ENCODE data around the gene CLP1. TPM values are rescaled to one million over a fixed set of nuclear protein-coding genes. Genes with fewer than 3 reads are reported as not detected.

Gene CLP1
- 22.0 TPM for total RNA-seq
- 13.6 TPM for polyA plus RNA-seq
- long read RNA-seq, donor 1, partial matches to known transcripts: 0 of 1 reads
- long read RNA-seq, donor 1, other reads (novel, unspliced or antisense): 0 of 1 reads
- long read RNA-seq, donor 2: 0 reads
- long read RNA-seq, donor 3, transcript CLP1-205 (3 exons, 2,435 nt): major isoform, 12 of 17 reads
- long read RNA-seq, donor 3, partial matches to known transcripts: 5 of 17 reads
- long read RNA-seq, donor 3, other reads (novel, unspliced or antisense): 0 of 17 reads
- long read RNA-seq, donor 4, partial matches to known transcripts: 5 of 7 reads
- long read RNA-seq, donor 4, other reads (novel, unspliced or antisense): 0 of 7 reads
- long read RNA-seq, donor 5, transcript CLP1-205 (3 exons, 2,435 nt): major isoform, 16 of 16 reads
- long read RNA-seq, donor 5, partial matches to known transcripts: 0 of 16 reads
- long read RNA-seq, donor 5, other reads (novel, unspliced or antisense): 0 of 16 reads
- long read RNA-seq, donor 6, partial matches to known transcripts: 0 of 4 reads
- long read RNA-seq, donor 6, other reads (novel, unspliced or antisense): 0 of 4 reads
- long read RNA-seq, donor 7, transcript CLP1-205 (3 exons, 2,435 nt): major isoform, 15 of 15 reads
- long read RNA-seq, donor 7, partial matches to known transcripts: 0 of 15 reads
- long read RNA-seq, donor 7, other reads (novel, unspliced or antisense): 0 of 15 reads
- long read RNA-seq, donor 8, partial matches to known transcripts: 0 of 2 reads
- long read RNA-seq, donor 8, other reads (novel, unspliced or antisense): 0 of 2 reads
- long read RNA-seq, donor 9, partial matches to known transcripts: 0 of 5 reads
- long read RNA-seq, donor 9, other reads (novel, unspliced or antisense): 0 of 5 reads
- long read RNA-seq, donor 10, transcript CLP1-205 (3 exons, 2,435 nt): major isoform, 5 of 5 reads
- long read RNA-seq, donor 10, partial matches to known transcripts: 0 of 5 reads
- long read RNA-seq, donor 10, other reads (novel, unspliced or antisense): 0 of 5 reads

DNA sequence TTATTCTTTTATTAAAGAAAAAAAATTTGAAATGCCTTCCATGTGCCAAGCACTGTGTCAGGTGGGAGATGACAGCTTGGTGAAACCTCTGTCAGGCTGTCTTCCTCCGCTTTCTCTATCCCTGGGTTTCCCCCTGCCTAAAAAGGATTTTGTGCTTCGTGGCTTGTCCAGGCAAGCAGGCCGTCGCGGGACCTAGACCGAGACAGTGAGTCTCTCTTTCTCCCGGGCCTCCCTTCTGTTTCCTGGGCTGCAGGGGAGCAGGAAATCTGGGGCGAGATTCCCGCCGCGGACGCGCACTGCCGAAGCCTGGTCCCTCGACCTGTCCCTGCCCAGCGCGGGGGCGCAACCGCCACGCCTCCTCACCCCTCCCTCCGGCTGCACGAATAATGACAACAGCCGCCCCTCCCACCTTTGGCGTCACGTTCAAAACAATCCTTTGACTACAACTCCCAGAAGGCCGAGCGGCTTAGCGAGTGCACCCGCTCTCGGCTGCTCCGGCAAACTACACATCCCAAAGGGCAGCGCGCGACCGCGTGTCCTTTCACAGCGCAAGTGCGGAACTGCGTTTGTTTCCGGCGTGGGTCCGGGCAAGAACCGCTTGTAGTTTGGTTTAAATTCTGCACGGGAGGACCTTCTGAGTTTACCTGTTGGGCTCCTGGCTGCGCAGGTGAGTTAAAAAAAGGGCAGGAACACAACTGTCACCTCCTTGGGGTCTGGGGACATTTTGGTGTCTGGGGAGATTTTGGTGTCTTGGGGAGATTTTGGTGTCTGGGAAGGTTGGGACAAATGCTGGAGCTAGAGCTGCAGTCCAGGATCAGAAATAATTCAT is at the start of gene CLP1:
TSS of gene CLP1 (plus strand) at position 569 of the 829 bp plus-strand sequence. CDS start 1,715 bp downstream, outside the sequence.
- under 1% methylated on average over 45 of the region's 45 CpGs for WGBS
- peak; percentile 97 to 100 (median 99) for DNase-seq (ENCODE audit: low read depth in 6 of 9, low spot score in 9 of 9)

DNA sequence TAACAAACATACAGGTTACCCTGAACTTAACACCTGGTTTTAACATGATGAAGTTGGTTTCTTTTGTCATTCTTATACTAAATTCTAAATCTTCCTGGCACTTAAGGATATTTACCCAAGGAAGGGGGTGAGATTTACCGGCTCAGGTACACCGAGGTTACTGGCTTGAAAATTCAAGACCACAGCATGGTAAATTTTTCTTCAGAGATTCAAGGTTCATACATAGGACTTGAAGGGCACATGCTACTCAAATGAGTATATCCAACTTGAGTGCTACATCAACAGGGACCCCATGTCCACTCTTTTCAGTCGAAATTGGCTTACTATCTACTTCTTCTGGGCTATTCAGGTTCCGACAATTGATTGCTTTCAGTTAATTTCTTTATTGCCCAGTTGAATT is 47.4 kb upstream of the CLP1 start:
- Histone ChIP-seq H3K4me3 (ENCODE audit: low read length in 2 of 2) (no peak overlapping the region), H3K27me3 (ENCODE audit: control insufficient read depth in 2 of 2, insufficient read depth in 1 of 2, low read length in 1 of 2) (no peaks in the 10 kb centered on the region), H3K9me3 (ENCODE audit: control insufficient read depth in 2 of 2, insufficient read depth in 1 of 2, low read length in 1 of 2) (no peaks in the 10 kb centered on the region), H3K4me1 (ENCODE audit: control insufficient read depth in 2 of 2, insufficient read depth in 2 of 2, low read length in 2 of 2) (no peaks in the 10 kb centered on the region), H3K36me3 (ENCODE audit: control insufficient read depth in 2 of 2, insufficient read depth in 2 of 2, low read length in 1 of 2) (no peaks in the 10 kb centered on the region), H3K27ac (ENCODE audit: low read depth in 1 of 2, low read length in 1 of 2) (no peak overlapping the region)
- no peak for DNase-seq (ENCODE audit: low read depth in 6 of 9, low spot score in 9 of 9)
- WGBS: 98% methylated on average over 4 of the region's 4 CpGs

More for the DNA sequence above, at the start of gene CLP1:
- peaks cover 7 to 16% of the 10 kb centered on the region in 2 donors for H3K4me1 ChIP-seq (ENCODE audit: control insufficient read depth in 2 of 2, insufficient read depth in 2 of 2, low read length in 2 of 2)
- peak within 1 kb of the TSS; percentile 77 to 79 for H3K27ac ChIP-seq (ENCODE audit: low read depth in 1 of 2, low read length in 1 of 2)
- H3K9me3 ChIP-seq (ENCODE audit: control insufficient read depth in 2 of 2, insufficient read depth in 1 of 2, low read length in 1 of 2): no peaks in the 10 kb centered on the region
- no peaks in the 10 kb centered on the region for H3K27me3 ChIP-seq (ENCODE audit: control insufficient read depth in 2 of 2, insufficient read depth in 1 of 2, low read length in 1 of 2)
- peaks cover 27% of the 10 kb centered on the region in 2 donors for H3K36me3 ChIP-seq (ENCODE audit: control insufficient read depth in 2 of 2, insufficient read depth in 2 of 2, low read length in 1 of 2)
- H3K4me3 ChIP-seq (ENCODE audit: low read length in 2 of 2): peak within 1 kb of the TSS; percentile 70 to 88

DNA sequence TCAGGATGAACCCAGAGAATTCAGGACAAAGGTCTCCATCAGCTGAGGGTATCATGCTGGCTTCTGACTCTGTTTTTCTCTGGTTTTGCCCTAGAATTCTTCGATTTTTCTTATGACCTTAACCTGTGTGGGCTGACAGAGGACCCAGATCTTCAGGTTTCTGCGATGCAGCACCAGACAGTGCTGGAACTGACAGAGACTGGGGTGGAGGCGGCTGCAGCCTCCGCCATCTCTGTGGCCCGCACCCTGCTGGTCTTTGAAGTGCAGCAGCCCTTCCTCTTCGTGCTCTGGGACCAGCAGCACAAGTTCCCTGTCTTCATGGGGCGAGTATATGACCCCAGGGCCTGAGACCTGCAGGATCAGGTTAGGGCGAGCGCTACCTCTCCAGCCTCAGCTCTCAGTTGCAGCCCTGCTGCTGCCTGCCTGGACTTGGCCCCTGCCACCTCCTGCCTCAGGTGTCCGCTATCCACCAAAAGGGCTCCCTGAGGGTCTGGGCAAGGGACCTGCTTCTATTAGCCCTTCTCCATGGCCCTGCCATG is 43.3 kb upstream of the CLP1 start:
- Histone ChIP-seq H3K27ac (ENCODE audit: low read depth in 1 of 2, low read length in 1 of 2) (no peak overlapping the region), H3K36me3 (ENCODE audit: control insufficient read depth in 2 of 2, insufficient read depth in 2 of 2, low read length in 1 of 2) (no peaks in the 10 kb centered on the region), H3K9me3 (ENCODE audit: control insufficient read depth in 2 of 2, insufficient read depth in 1 of 2, low read length in 1 of 2) (no peaks in the 10 kb centered on the region), H3K4me1 (ENCODE audit: control insufficient read depth in 2 of 2, insufficient read depth in 2 of 2, low read length in 2 of 2) (no peaks in the 10 kb centered on the region), H3K4me3 (ENCODE audit: low read length in 2 of 2) (no peak overlapping the region), H3K27me3 (ENCODE audit: control insufficient read depth in 2 of 2, insufficient read depth in 1 of 2, low read length in 1 of 2) (no peaks in the 10 kb centered on the region)
- DNase-seq (ENCODE audit: low read depth in 6 of 9, low spot score in 9 of 9): no peak
- 92% methylated on average over 10 of the region's 10 CpGs for WGBS

DNA sequence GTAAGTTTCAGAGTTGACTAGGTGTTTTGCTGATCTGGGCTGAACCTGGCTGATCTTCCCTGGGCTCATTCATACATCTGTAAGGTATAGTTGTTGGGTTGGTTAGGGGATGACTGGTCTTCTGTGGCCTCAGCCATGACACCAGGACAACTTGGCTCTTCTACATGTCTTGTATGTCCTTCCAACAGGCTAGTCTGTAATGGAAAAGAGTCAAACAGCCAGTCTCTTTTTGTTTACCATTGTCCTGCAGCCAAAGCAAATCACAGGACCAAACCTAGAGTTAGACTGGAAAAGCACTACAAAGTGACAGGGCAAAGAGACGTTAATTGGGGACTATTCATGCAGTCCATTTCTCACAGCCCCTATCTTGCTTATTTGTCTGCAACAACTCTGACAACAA is 42.3 kb upstream of the CLP1 start:
- H3K27ac ChIP-seq (ENCODE audit: low read depth in 1 of 2, low read length in 1 of 2): no peak overlapping the region
- no peak overlapping the region for H3K4me3 ChIP-seq (ENCODE audit: low read length in 2 of 2)
- DNase-seq (ENCODE audit: low read depth in 6 of 9, low spot score in 9 of 9): no peak
- no peaks in the 10 kb centered on the region for H3K4me1 ChIP-seq (ENCODE audit: control insufficient read depth in 2 of 2, insufficient read depth in 2 of 2, low read length in 2 of 2)
- H3K9me3 ChIP-seq (ENCODE audit: control insufficient read depth in 2 of 2, insufficient read depth in 1 of 2, low read length in 1 of 2): no peaks in the 10 kb centered on the region
- H3K27me3 ChIP-seq (ENCODE audit: control insufficient read depth in 2 of 2, insufficient read depth in 1 of 2, low read length in 1 of 2): no peaks in the 10 kb centered on the region
- no peaks in the 10 kb centered on the region for H3K36me3 ChIP-seq (ENCODE audit: control insufficient read depth in 2 of 2, insufficient read depth in 2 of 2, low read length in 1 of 2)
- 94% methylated on average over 1 of the region's 1 CpG for WGBS

DNA sequence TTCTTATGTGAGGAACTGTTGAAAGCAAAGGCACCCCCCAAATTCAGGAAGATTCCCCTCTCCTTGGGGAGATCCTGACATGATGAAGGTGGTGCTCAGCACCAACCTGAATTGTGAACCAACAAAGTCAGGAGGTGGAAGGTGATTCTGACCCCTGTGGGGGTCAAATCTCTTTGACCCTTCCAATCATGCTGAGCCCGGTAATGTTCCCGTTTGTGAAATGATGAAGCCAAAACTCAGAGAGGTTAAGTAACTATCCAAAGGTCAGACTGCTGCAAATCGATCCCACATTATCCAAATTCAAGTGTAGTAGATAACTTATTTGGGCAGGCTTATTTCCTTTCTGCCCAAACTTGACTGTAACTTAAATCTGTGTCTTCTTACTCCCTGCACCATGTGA is 41.0 kb upstream of the CLP1 start:
- 94% methylated on average over 3 of the region's 3 CpGs for WGBS
- Histone ChIP-seq H3K4me3 (ENCODE audit: low read length in 2 of 2) (no peak overlapping the region), H3K36me3 (ENCODE audit: control insufficient read depth in 2 of 2, insufficient read depth in 2 of 2, low read length in 1 of 2) (no peaks in the 10 kb centered on the region), H3K9me3 (ENCODE audit: control insufficient read depth in 2 of 2, insufficient read depth in 1 of 2, low read length in 1 of 2) (no peaks in the 10 kb centered on the region), H3K27me3 (ENCODE audit: control insufficient read depth in 2 of 2, insufficient read depth in 1 of 2, low read length in 1 of 2) (no peaks in the 10 kb centered on the region), H3K27ac (ENCODE audit: low read depth in 1 of 2, low read length in 1 of 2) (no peak overlapping the region), H3K4me1 (ENCODE audit: control insufficient read depth in 2 of 2, insufficient read depth in 2 of 2, low read length in 2 of 2) (no peaks in the 10 kb centered on the region)
- no peak for DNase-seq (ENCODE audit: low read depth in 6 of 9, low spot score in 9 of 9)

DNA sequence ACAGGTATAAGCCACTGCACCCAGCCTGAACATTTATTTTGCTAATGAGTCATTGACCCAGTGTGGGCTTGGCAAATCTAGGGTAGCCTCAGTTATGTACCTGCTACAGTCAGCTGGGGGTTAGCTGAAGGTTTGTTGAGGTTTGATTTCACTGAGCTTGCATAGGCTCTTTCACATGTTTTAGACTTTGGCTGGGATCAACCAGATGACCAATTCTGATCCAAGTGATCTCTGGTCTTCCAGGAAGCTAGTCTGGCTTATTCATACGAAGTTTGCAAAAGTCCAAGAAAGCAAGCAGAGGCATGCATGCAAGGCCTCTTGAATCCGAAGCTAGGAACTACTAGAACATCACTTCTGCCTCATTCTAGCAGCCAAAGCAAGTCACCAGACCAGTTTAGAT is 39.1 kb upstream of the CLP1 start:
- Histone ChIP-seq H3K4me3 (ENCODE audit: low read length in 2 of 2) (no peak overlapping the region), H3K27me3 (ENCODE audit: control insufficient read depth in 2 of 2, insufficient read depth in 1 of 2, low read length in 1 of 2) (no peaks in the 10 kb centered on the region), H3K9me3 (ENCODE audit: control insufficient read depth in 2 of 2, insufficient read depth in 1 of 2, low read length in 1 of 2) (no peaks in the 10 kb centered on the region), H3K27ac (ENCODE audit: low read depth in 1 of 2, low read length in 1 of 2) (no peak overlapping the region), H3K4me1 (ENCODE audit: control insufficient read depth in 2 of 2, insufficient read depth in 2 of 2, low read length in 2 of 2) (peaks cover 0 to 2% of the 10 kb centered on the region in 2 donors), H3K36me3 (ENCODE audit: control insufficient read depth in 2 of 2, insufficient read depth in 2 of 2, low read length in 1 of 2) (no peaks in the 10 kb centered on the region)
- no peak for DNase-seq (ENCODE audit: low read depth in 6 of 9, low spot score in 9 of 9)
- WGBS: 92% methylated on average over 2 of the region's 2 CpGs

DNA sequence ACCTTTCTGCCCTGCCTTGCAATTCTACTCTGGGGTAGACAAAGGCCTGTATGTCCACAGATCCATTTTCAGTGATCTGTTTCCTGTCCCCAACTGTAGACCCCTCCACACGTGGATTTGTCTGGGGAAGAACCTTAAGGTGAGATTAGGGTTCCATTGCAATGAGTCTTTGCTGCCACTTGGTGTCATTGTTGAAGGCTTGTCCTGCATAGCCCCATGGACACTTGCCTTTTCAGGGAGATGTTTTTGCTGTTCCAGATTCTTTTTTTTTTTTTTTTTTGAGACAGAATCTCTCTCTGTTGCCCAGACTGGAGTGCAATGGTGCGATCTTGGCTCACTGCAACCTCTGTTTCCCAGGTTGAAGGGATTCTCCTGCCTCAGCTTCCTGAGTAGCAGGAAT is 38.2 kb upstream of the CLP1 start:
- Histone ChIP-seq H3K36me3 (ENCODE audit: control insufficient read depth in 2 of 2, insufficient read depth in 2 of 2, low read length in 1 of 2) (no peaks in the 10 kb centered on the region), H3K4me1 (ENCODE audit: control insufficient read depth in 2 of 2, insufficient read depth in 2 of 2, low read length in 2 of 2) (peaks cover 0 to 2% of the 10 kb centered on the region in 2 donors), H3K27ac (ENCODE audit: low read depth in 1 of 2, low read length in 1 of 2) (no peak overlapping the region), H3K4me3 (ENCODE audit: low read length in 2 of 2) (no peak overlapping the region), H3K27me3 (ENCODE audit: control insufficient read depth in 2 of 2, insufficient read depth in 1 of 2, low read length in 1 of 2) (no peaks in the 10 kb centered on the region), H3K9me3 (ENCODE audit: control insufficient read depth in 2 of 2, insufficient read depth in 1 of 2, low read length in 1 of 2) (no peaks in the 10 kb centered on the region)
- DNase-seq (ENCODE audit: low read depth in 6 of 9, low spot score in 9 of 9): no peak
- 96% methylated on average over 2 of the region's 2 CpGs for WGBS

DNA sequence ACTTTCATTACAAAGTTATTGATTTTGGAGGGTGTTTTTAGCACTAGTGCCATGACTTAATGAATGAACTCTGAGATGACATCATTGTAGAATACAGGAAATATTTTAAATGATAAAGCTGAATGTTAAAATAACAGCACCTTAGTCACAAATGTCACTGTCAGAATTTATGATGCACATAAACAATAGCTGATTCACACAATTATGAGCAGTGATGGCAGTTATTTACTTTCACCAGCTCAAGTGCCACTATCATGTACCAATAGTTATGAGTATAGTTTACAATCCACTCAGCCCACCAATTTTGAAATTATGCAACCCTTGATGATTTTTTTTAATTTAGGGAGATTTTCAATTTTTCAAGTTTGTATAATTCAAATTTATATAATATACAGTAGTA is 37.1 kb upstream of the CLP1 start:
- DNase-seq (ENCODE audit: low read depth in 6 of 9, low spot score in 9 of 9): no peak
- Histone ChIP-seq H3K9me3 (ENCODE audit: control insufficient read depth in 2 of 2, insufficient read depth in 1 of 2, low read length in 1 of 2) (no peaks in the 10 kb centered on the region), H3K4me3 (ENCODE audit: low read length in 2 of 2) (no peak overlapping the region), H3K36me3 (ENCODE audit: control insufficient read depth in 2 of 2, insufficient read depth in 2 of 2, low read length in 1 of 2) (no peaks in the 10 kb centered on the region), H3K27ac (ENCODE audit: low read depth in 1 of 2, low read length in 1 of 2) (no peak overlapping the region), H3K27me3 (ENCODE audit: control insufficient read depth in 2 of 2, insufficient read depth in 1 of 2, low read length in 1 of 2) (no peaks in the 10 kb centered on the region), H3K4me1 (ENCODE audit: control insufficient read depth in 2 of 2, insufficient read depth in 2 of 2, low read length in 2 of 2) (peaks cover 0 to 2% of the 10 kb centered on the region in 2 donors)
